Lung (tissue), 12 donors: ENCODE results near the gene RNFT2. TPM values are rescaled to one million over a fixed set of nuclear protein-coding genes. Genes with fewer than 3 reads are reported as not detected.
A peak's percentile ranks its signal among the peaks of the same experiment; 100 is the strongest.
"Not testable (repeated sequence)": the region's sequence is repeated elsewhere in the genome, so short reads cannot be mapped to it uniquely, and the experiment has no call there.

Experiments
- ATAC-seq: fragments of 200-7000 bp; cut with Tn5 transposase; one replicate; pipeline ENCODE4 v1.9.1; 2020; ENCODE audit warnings: moderate number of reproducible peaks; ENCODE audit not compliant: insufficient read depth, low FRiP score
- DNase-seq, 3 donors: peaks; one replicate each; pipeline ENCODE4 v3.0.0-alpha.2; 2013 to 2017
- H3K27ac ChIP-seq, 2 donors: one replicate each; pipeline ENCODE4 v1.5.1; 2013; ENCODE audit warnings: mild to moderate bottlenecking in 2 of 2, moderate library complexity in 2 of 2, control low read depth in 1 of 2, inconsistent platforms in 1 of 2, low read depth in 1 of 2, low read length in 1 of 2
- H3K27me3 ChIP-seq, 3 donors: one replicate each; pipeline ENCODE4 v1.5.1; 2013; ENCODE audit warnings: low read length in 2 of 3; ENCODE audit not compliant: control insufficient read depth in 3 of 3, insufficient read depth in 3 of 3
- H3K36me3 ChIP-seq, 4 donors: one replicate each; pipeline ENCODE4 v1.5.1; 2013; ENCODE audit warnings: low read length in 4 of 4, mild to moderate bottlenecking in 1 of 4, moderate library complexity in 1 of 4; ENCODE audit not compliant: control insufficient read depth in 4 of 4, insufficient read depth in 4 of 4
- H3K4me1 ChIP-seq, 5 donors: one replicate each; pipeline ENCODE4 v1.5.1; 2013; ENCODE audit warnings: low read length in 5 of 5, mild to moderate bottlenecking in 2 of 5, moderate library complexity in 1 of 5; ENCODE audit not compliant: control insufficient read depth in 5 of 5, insufficient read depth in 5 of 5
- H3K4me3 ChIP-seq: one replicate; pipeline ENCODE4 v1.5.1; 2013; ENCODE audit warnings: mild to moderate bottlenecking, control low read depth, moderate library complexity
- H3K9ac ChIP-seq, 2 donors: one replicate each; pipeline ENCODE4 v1.5.1; 2013; ENCODE audit warnings: low read length in 2 of 2, control low read depth in 1 of 2; ENCODE audit not compliant: insufficient read depth in 1 of 2
- H3K9me3 ChIP-seq, 4 donors: one replicate each; pipeline ENCODE4 v1.5.1; 2013; ENCODE audit warnings: low read length in 3 of 4, mild to moderate bottlenecking in 1 of 4, moderate library complexity in 1 of 4; ENCODE audit not compliant: control insufficient read depth in 4 of 4, insufficient read depth in 3 of 4
- WGBS, 2 donors: extraction: QIAGEN DNeasy Blood & Tissue Kit; methylation state at CpG; one replicate each; pipeline ENCODE4 v1.1.7; 2013; 5-methylcytosine and 5-hydroxymethylcytosine counted together
- polyA plus RNA-seq, 2 donors: library from polyadenylated mRNA; stranded (reverse); fragments of 200-250 nt; gene quantifications; one replicate each; pipeline ENCODE4 v1.2.1, GENCODE V29; 2013
- total RNA-seq, 2 donors: library from RNA; depleted of rRNA in 1 of 2; stranded (reverse); fragments of >200 nt in 1 of 2; gene quantifications; one replicate each; pipeline ENCODE4 v1.2.1, GENCODE V29; 2014 to 2021
- TF ChIP-seq, protein P1 (sequence below): IDR thresholded peaks from 2 replicates; pipeline ENCODE4 v1.5.1; 2012; ENCODE audit warnings: mild to moderate bottlenecking; ENCODE audit errors: control extremely low read depth, extremely low read depth
- donor health status: control.
- donor health status: control.
- donor health status: Bipolar disorder and iron deficiency.
- donor health status: healthy.
- donor health status: DM: yes; HTN: yes; CAD: no.

The RNFT2 gene
- total and polyA plus RNA-seq, 4 donors = 0.37 to 4.9 (median 2.2) TPM

DNA sequence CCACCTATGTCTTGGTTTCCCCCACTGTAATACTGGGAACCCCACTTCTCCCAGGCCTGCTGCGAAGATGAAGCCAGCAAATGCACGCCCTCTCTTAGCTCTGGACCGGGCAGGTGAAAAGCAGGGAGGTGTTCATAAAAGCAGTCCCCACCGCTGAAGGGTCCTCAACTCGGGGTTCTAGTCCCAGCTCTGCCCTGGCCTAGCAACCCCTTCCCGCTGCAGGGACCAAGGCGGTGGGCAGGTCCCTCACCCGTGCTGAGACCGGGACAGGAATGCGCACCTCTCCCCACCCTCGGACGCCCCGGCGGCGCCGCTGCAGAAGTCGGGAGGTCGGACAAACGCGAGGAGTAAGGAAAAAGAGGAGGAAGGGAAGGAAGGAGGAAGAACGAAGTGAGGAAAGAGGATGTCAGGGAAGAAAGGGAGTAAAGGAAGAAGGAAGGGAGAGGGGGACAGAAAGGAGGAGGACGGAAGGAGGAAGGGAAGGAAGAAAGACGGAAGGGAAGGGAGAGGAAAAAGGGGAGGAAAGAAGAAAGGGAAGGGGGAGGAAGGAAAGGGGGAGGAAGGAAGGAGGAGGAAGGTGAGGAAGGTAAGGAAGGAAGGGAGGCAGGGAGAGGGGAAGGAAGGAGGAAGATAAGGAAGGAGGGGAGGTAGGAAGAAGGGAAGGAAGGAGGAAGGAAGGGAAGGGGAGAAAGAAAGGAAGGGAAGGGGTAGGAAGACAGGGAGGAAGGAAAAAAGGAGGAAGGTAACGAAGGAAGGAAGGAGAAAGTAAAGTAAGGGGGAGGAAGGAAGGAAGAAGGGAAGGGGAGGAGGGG is 947 bp upstream of the RNFT2 start:
- ATAC-seq (no peak), DNase-seq (no peak)
- peak overlapping the region; percentile 97 for H3K4me3 ChIP-seq
- peak overlapping the region; percentile 70 to 75 for H3K9ac ChIP-seq
- 4% methylated on average over 24 of the region's 24 CpGs for WGBS, 2 donors
- peaks cover 0 to 8% (median 5%) of the 10 kb centered on the region in 5 donors for H3K4me1 ChIP-seq
- H3K27ac ChIP-seq = peak overlapping the region; percentile 84 to 89
- H3K27me3 ChIP-seq = no peaks in the 10 kb centered on the region
- TF ChIP-seq, protein P1, sequence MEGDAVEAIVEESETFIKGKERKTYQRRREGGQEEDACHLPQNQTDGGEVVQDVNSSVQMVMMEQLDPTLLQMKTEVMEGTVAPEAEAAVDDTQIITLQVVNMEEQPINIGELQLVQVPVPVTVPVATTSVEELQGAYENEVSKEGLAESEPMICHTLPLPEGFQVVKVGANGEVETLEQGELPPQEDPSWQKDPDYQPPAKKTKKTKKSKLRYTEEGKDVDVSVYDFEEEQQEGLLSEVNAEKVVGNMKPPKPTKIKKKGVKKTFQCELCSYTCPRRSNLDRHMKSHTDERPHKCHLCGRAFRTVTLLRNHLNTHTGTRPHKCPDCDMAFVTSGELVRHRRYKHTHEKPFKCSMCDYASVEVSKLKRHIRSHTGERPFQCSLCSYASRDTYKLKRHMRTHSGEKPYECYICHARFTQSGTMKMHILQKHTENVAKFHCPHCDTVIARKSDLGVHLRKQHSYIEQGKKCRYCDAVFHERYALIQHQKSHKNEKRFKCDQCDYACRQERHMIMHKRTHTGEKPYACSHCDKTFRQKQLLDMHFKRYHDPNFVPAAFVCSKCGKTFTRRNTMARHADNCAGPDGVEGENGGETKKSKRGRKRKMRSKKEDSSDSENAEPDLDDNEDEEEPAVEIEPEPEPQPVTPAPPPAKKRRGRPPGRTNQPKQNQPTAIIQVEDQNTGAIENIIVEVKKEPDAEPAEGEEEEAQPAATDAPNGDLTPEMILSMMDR = no peak
- no peaks in the 10 kb centered on the region for H3K9me3 ChIP-seq
- H3K36me3 ChIP-seq = peaks cover 0 to 9% (median 6%) of the 10 kb centered on the region in 4 donors

- ATAC-seq (no peak), DNase-seq (no peak)
- 88 to 89% methylated on average over 7 of the region's 7 CpGs for WGBS, 2 donors
- peaks cover 0 to 6% (median 2%) of the 10 kb centered on the region in 4 donors for H3K36me3 ChIP-seq
- H3K27ac ChIP-seq = no peak overlapping the region
- peaks cover 0 to 8% (median 5%) of the 10 kb centered on the region in 5 donors for H3K4me1 ChIP-seq
- H3K4me3 ChIP-seq = no peak overlapping the region
- no peaks in the 10 kb centered on the region for H3K27me3 ChIP-seq
- H3K9ac ChIP-seq = no peak overlapping the region
- no peaks in the 10 kb centered on the region for H3K9me3 ChIP-seq
- TF ChIP-seq, protein P1 = no peak
Observed at GRCh38 chr12:116739381-116739887, 1.3 kb downstream of the RNFT2 start.

- not testable (repeated sequence) for H3K4me3 ChIP-seq, ATAC-seq, H3K9me3 ChIP-seq, H3K27me3 ChIP-seq, H3K27ac ChIP-seq, H3K36me3 ChIP-seq, H3K4me1 ChIP-seq, DNase-seq, H3K9ac ChIP-seq
- WGBS, 2 donors = 84 to 93% methylated on average over 2 of the region's 2 CpGs
Observed at GRCh38 chr12:116742787-116743186, 4.7 kb downstream of the RNFT2 start.

- no peak overlapping the region for H3K4me3 ChIP-seq
- H3K36me3 ChIP-seq = no peaks in the 10 kb centered on the region
Observed at GRCh38 chr12:116744766-116745165, 6.7 kb downstream of the RNFT2 start.

More at GRCh38 chr12:116744766-116745165, 6.7 kb downstream of the RNFT2 start:
- Histone ChIP-seq H3K27ac (no peak overlapping the region), H3K9me3 (no peaks in the 10 kb centered on the region), H3K9ac (no peak overlapping the region), H3K4me1 (no peaks in the 10 kb centered on the region), H3K27me3 (no peaks in the 10 kb centered on the region)
- ATAC-seq (no peak), DNase-seq (no peak)
- 63 to 70% methylated on average over 3 of the region's 3 CpGs for WGBS, 2 donors
- TF ChIP-seq, protein P1 = no peak
